A549 treated with AZD2906 at 1 μM for 4 hours (cell line): Measurements from ENCODE around the gene ALKAL2. TPM values are rescaled to one million over a fixed set of nuclear protein-coding genes. Genes with fewer than 3 reads are reported as not detected.

Experiments
- total RNA-seq: library from RNA; stranded (reverse); fragments of 200-300 nt; extraction: Qiagen RNA extraction; gene quantifications from 5 replicates; pipeline ENCODE4 v1.2.3, GENCODE V29; 2022

ALKAL2 gene, protein sequence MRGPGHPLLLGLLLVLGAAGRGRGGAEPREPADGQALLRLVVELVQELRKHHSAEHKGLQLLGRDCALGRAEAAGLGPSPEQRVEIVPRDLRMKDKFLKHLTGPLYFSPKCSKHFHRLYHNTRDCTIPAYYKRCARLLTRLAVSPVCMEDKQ
- not detected in 5 replicates for total RNA-seq

DNA sequence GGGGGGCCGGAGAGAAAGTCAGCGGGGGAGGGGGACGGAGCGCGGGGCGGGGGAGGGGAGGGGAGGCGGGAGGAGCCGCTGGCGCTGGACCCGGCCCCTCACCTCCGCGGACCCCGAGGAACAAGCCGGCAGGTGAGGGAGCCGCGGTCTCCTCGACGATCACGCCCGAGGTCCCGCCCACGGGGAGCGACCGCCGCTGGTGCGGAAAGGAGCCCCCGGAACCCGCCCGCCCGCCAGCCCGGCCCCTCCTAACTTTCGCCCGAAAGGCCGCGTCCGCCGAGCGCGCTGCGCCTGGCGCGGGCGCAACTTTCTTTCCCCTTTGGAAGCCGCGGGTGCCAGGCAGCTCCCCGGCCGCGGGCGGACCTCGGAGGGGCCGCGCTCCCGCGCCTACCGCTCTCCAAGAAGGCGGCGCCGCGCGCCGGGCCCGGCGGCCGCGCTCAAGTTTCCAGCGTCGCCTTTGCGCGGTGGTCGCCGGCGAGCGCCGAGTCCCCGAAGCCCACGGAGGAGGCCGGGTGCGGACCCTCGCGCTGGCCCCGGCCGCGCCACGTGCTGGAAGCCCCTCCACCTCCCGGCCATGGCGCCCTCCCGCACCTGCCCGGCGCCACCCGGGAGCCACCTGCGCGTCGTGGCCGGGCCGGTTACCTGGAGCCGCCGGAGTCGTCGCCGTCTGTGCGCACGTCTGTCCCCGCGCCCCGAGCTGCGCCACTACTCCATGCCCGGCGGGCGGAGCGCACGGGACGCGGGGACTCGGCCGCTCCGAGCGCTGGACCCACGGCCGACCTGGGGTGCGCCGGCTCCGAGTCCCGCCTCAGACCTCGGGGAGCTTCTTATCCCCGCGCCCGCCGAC, at the start of gene ALKAL2:
Gene ALKAL2 (minus strand): TSS at position 181 of the 847 bp plus-strand sequence. CDS start 256 bp downstream, outside the sequence.

DNA sequence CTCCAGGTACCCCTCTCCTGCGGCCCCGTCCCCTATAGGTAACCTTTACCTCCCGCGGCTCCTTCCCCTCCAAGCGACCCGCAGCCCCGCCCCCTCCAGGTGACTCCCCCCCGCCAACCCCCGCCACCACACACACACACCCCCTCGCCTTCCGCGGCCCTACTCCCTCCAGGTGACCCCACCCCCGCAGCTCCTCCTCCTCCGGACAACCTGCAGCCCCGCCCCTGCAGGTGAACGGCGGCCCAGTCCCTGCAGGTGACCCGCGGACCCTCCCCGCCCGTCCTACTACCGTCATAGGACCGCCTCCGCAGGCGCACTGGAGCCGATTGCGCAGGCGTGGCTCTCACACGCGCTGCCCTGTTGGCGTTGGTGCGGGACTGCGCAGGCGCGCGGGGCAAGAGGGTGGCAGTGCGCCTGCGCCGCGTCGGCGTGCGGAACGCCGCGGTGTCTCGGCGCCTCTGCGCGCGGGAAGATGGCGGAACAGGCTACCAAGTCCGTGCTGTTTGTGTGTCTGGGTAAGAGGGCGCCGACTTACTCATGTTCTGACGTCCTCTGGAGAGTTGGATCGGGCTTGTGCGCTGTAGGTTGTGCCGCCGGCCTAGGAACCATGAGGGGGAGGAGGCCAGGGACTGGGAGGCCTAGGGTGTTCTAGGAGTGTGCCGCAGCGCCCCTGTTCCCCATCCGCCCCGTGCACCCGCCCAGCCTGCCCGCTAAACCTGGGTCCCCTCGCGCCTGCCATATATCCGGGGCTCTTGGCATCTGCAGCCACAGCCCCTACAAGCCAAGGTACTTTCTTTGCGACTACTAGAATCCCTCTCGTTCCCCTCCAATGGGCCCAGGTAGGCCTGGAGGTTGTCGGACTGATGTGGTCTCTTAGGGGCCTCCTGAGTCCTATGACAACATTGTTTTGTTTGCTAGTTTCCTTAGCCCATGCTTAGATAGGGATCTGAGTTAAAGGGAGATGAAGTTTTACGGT, 23.1 kb downstream of the ALKAL2 start, which contains the start of gene ACP1:
Gene ACP1 (plus strand): TSS at position 455 of the 976 bp plus-strand sequence. CDS start 18 bp downstream, at position 473.

DNA sequence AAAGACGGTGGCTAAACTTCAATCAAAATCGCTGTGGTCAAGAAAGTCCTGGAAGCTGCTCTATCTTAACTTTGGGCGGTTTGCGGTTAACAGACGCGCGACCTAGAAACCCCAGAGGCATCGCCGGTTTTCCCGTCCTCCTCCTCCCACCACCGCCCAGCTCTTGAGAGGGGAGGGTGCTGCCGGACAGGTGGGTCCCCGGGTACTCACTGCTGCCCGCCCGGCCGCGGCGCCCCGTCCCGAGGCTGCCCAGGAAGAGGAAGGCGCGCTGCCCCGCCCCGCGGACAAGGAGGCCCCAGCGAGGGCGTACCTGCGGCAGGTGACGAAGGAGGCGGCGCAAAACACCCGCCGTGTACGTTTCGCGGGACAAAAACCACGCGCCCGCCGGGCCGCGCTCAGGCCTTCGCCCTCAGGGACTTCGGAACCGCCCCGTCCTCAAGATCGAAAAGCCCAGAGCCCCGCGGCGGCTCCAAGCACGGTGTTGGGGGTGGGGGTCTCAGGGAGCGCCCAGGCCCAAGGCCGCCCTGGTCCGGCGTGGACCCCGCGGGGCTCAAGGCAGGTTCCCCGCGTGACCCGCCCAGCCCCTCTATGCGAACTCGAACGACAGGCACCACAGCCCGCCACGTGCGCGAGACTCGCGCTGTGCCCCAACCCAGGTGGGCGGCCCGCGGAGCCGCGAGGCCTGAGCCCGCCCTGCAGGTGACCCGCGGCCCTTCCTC, 24.0 kb downstream of the ALKAL2 start, which contains the start of gene SH3YL1:
Gene SH3YL1 (minus strand): TSS at position 259 of the 719 bp plus-strand sequence. CDS start 48 bp downstream, at position 211.

Other genes with a start within 250 kb of the ALKAL2 start
- 0.17 to 0.40 TPM (median 0.32 TPM) in 5 replicates for gene FAM110C, start 241.6 kb downstream of the ALKAL2 start, total RNA-seq
- gene SH3YL1, start 24.1 kb downstream of the ALKAL2 start, total RNA-seq, result 8.1 to 10.2 TPM (median 8.9 TPM) in 5 replicates
- 180 to 235 TPM (median 188 TPM) in 5 replicates for gene ACP1, start 23.1 kb downstream of the ALKAL2 start, total RNA-seq